Nephron (organoid): ENCODE results near the gene EFR3B.

ENCODE experiments used
- H3K27ac Mint-ChIP-seq, 3 experiments: 2 replicates each; pipeline ENCODE4 v1.8.0; 2020; ENCODE audit warnings: mixed read lengths in 3 of 3, mild to moderate bottlenecking in 2 of 3, moderate library complexity in 1 of 3
- H3K27me3 Mint-ChIP-seq: 2 replicates; pipeline ENCODE4 v1.8.0; 2021; ENCODE audit warnings: low read depth, mild to moderate bottlenecking, moderate library complexity, mixed read lengths
- H3K36me3 Mint-ChIP-seq: 2 replicates; pipeline ENCODE4 v1.8.0; 2020; ENCODE audit warnings: low read depth, mixed read lengths
- H3K4me1 Mint-ChIP-seq: 2 replicates; pipeline ENCODE4 v1.8.0; 2020; ENCODE audit warnings: mixed read lengths
- H3K4me3 Mint-ChIP-seq, 3 experiments: 2 replicates each; pipeline ENCODE4 v1.8.0; 2020; ENCODE audit warnings: mild to moderate bottlenecking in 3 of 3, mixed read lengths in 3 of 3, moderate library complexity in 2 of 3
- H3K9me3 Mint-ChIP-seq: 2 replicates; pipeline ENCODE4 v1.8.0; 2020; ENCODE audit warnings: mixed read lengths
- CTCF ChIP-seq, 3 experiments: fragments of 200-600 bp; sonication (generic); IDR thresholded peaks; one replicate each; pipeline ENCODE4 v1.5.0; 2021; ENCODE audit warnings: antibody characterized with exemption in 3 of 3; ENCODE audit not compliant: unreplicated experiment in 3 of 3

EFR3B gene

GRCh38 chr2:25029183-25029554, 12.7 kb upstream of the EFR3B start:
- Mint-ChIP-seq H3K36me3 (no peaks in the 10 kb centered on the region), H3K27ac (no peak overlapping the region), H3K27me3 (peaks cover 11% of the 10 kb centered on the region), H3K9me3 (peaks cover 2% of the 10 kb centered on the region), H3K4me3 (no peak overlapping the region), H3K4me1 (peaks cover 6% of the 10 kb centered on the region)
- TF ChIP-seq CTCF (IDR thresholded peaks at IDR 0.05; ENCODE audit: unreplicated experiment in 3 of 3): no peak

GRCh38 chr2:25030702-25031101, 11.2 kb upstream of the EFR3B start:
- TF ChIP-seq CTCF (IDR thresholded peaks at IDR 0.05; ENCODE audit: unreplicated experiment in 3 of 3): no peak
- Mint-ChIP-seq H3K36me3 (no peaks in the 10 kb centered on the region), H3K27me3 (peaks cover 15% of the 10 kb centered on the region), H3K4me3 (no peak overlapping the region), H3K27ac (no peak overlapping the region), H3K4me1 (peaks cover 6% of the 10 kb centered on the region), H3K9me3 (peaks cover 3% of the 10 kb centered on the region)

- H3K9me3 Mint-ChIP-seq: peaks cover 3% of the 10 kb centered on the region
- no peak overlapping the region for H3K4me3 Mint-ChIP-seq
- H3K36me3 Mint-ChIP-seq: no peaks in the 10 kb centered on the region
- TF ChIP-seq CTCF (IDR thresholded peaks at IDR 0.05; ENCODE audit: unreplicated experiment in 3 of 3): no peak
- H3K4me1 Mint-ChIP-seq: peaks cover 6% of the 10 kb centered on the region
- H3K27ac Mint-ChIP-seq: no peak overlapping the region
- peaks cover 19% of the 10 kb centered on the region for H3K27me3 Mint-ChIP-seq
Observed at GRCh38 chr2:25032094-25032493, 9.8 kb upstream of the EFR3B start.

- Mint-ChIP-seq H3K36me3 (no peaks in the 10 kb centered on the region), H3K9me3 (peaks cover 3% of the 10 kb centered on the region)
Observed at GRCh38 chr2:25032901-25033300, 9.0 kb upstream of the EFR3B start.

GRCh38 chr2:25034081-25034480, 7.8 kb upstream of the EFR3B start:
- no peak for TF ChIP-seq CTCF (IDR thresholded peaks at IDR 0.05; ENCODE audit: unreplicated experiment in 3 of 3)
- Mint-ChIP-seq H3K4me3 (no peak overlapping the region), H3K4me1 (peaks cover 6% of the 10 kb centered on the region), H3K27me3 (peaks cover 19% of the 10 kb centered on the region), H3K9me3 (peaks cover 3% of the 10 kb centered on the region), H3K36me3 (no peaks in the 10 kb centered on the region), H3K27ac (no peak overlapping the region)

More at GRCh38 chr2:25032901-25033300, 9.0 kb upstream of the EFR3B start:
- H3K4me3 Mint-ChIP-seq: no peak overlapping the region
- H3K27ac Mint-ChIP-seq: no peak overlapping the region
- TF ChIP-seq CTCF (IDR thresholded peaks at IDR 0.05; ENCODE audit: unreplicated experiment in 3 of 3): no peak
- H3K4me1 Mint-ChIP-seq: peaks cover 6% of the 10 kb centered on the region
- H3K27me3 Mint-ChIP-seq: peaks cover 19% of the 10 kb centered on the region

GRCh38 chr2:25035537-25036220, 6.2 kb upstream of the EFR3B start:
- no peaks in the 10 kb centered on the region for H3K36me3 Mint-ChIP-seq
- peaks cover 6% of the 10 kb centered on the region for H3K4me1 Mint-ChIP-seq
- H3K27me3 Mint-ChIP-seq: peaks cover 28% of the 10 kb centered on the region
- H3K9me3 Mint-ChIP-seq: peaks cover 3% of the 10 kb centered on the region
- H3K4me3 Mint-ChIP-seq: no peak overlapping the region
- no peak overlapping the region for H3K27ac Mint-ChIP-seq
- no peak for TF ChIP-seq CTCF (IDR thresholded peaks at IDR 0.05; ENCODE audit: unreplicated experiment in 3 of 3)
